ENCODE data around the gene TPGS1.

TPGS1 gene

DNA sequence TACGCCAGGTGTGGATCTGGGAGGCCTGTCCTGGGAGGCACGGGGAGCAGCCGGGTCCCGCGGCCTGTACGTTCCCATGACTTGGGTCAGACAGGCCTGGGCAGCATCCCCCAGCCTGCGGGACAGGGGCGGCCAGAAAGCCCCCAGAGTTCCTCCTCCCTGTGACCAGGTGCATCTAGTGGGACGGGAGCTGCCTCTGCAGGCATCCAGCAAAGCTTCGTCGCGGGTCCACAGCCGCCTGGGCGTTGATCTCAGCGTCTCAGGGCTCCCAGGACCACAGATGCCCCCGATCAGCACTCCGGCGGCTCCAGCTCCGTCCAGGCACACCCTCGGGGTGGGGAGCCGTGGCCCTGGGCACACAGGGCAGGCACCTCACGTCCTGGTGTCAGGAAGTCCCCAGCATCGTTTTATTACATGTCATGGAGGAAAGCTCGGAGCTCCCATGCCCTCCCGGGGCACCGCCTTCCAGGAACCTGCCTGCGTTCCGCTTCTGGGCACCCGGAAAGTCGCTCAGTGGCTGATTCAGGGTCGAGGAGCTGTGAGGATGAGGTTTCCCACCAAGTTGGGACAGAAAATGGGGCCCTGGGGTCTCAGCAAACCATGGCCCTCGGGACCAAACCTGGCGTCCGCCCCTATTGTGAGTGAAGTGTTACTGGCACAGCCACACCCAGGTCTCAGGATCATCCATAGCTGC lies 35.0 kb downstream of the TPGS1 start:
- no peak for DNase-seq

DNA sequence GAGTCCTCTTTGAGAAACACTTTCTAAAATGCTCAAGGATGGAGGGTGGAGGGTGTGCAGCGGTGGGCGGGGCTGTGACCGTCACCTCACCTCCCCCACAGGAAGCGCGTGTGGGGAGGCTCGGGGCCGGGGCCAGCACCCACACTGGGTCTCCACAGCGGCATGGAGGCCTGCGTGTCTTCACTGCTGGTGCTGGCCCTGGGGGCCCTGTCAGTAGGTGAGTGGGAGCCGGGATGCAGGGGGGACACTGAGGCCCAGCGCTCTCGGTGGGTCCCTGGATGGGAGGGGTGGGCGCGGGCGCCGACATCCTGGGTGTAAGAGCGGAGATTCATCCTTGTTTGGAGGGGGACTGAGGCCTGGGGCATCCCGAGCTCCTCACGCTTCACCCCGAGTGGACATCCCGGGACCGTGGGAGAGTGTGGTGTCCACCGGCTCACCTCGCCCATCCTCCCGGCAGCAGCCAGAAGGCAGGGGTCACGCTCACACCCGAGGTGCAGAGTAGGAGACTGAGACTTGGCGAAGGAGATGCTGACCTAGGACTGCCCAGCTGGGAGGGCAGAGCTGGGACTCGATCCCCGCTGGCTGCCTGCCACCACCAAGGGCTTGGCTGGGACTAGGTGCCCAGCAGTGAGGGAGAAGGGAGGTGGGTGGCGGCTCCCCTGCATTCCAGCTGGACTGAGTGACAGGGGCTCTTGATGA lies 36.8 kb downstream of the TPGS1 start, which contains the start of gene GZMM:
Gene GZMM, plus strand, starts transcription at position 144 of the 699 bp plus-strand sequence. Its CDS starts 19 bp downstream, at position 163.
- peak; percentile 85 for DNase-seq

DNA sequence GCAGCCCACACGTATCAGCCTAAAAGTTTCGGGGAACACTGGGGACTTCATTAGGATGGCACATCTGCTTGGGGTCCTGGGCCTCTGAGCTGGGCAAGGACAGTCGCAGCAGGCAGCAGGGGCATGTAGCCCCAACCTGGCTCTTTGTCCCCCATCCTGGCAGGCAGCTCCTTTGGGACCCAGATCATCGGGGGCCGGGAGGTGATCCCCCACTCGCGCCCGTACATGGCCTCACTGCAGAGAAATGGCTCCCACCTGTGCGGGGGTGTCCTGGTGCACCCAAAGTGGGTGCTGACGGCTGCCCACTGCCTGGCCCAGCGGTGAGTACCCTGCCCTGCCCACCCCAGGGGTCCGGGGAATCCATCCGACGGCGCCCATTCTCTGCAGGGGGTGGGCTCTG lies 39.8 kb downstream of the TPGS1 start:
- no peak for DNase-seq

DNA sequence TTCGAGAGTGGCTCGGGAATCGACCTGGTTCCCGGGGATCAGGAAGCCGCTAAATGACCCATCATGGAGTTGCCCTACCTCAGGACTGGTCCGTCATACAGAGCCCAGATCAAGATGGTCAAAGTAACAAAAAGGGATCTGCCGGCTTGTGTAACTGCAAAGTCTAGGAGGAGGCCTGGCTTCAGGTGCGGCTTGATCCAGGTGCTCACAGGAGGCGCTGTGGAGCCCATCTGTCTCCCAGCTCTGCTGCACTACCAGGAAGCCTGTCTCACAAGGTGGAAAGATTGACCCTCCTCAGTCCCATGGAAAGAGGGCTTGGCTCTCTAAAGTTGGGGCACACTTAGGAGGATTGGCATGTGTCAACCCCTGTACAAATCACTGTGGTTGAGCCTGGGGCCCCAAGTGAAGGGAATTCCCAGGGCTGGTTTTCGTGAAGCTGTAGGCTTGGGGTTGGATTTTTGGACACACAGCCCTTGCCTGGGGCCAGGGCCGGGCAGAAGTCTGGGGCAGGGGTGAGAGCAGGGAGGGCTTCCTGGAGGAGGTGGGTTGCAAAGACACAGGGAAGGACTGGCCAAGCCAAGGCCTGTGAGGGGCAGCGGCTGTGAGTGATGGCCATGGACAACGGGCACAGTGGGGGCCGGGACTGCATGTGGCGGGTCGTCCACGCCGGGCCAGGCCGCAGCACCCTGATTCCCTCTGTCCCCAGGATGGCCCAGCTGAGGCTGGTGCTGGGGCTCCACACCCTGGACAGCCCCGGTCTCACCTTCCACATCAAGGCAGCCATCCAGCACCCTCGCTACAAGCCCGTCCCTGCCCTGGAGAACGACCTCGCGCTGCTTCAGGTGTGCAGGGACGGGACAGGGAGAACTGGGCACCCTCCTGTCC lies 40.8 kb downstream of the TPGS1 start:
- DNase-seq: no peak

DNA sequence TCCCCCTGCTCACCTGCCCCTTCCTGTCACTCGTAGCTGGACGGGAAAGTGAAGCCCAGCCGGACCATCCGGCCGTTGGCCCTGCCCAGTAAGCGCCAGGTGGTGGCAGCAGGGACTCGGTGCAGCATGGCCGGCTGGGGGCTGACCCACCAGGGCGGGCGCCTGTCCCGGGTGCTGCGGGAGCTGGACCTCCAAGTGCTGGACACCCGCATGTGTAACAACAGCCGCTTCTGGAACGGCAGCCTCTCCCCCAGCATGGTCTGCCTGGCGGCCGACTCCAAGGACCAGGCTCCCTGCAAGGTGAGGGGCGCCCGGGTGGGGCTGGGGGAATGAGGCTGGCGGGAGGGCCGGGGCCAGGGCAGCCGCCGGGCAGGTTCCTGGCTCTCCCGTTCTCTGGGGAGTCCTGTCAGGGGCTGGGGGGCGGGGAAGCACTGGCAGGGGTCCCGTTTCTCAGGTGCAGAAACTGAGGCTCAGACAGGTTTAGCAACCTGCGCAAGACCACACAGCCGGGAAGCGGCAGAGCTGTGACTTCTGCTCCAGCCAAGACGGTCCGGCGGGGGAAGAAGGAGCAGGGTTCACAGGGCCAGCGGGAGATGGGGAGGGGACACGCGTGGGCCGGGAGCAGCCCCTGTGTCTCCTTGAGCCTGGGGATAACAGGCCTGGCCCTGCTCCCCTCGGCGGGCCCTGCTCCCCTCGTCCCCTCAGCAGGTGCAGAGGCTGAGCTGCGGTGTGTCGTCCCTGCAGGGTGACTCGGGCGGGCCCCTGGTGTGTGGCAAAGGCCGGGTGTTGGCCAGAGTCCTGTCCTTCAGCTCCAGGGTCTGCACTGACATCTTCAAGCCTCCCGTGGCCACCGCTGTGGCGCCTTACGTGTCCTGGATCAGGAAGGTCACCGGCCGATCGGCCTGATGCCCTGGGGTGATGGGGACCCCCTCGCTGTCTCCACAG lies 41.9 kb downstream of the TPGS1 start:
- DNase-seq: no peak

DNA sequence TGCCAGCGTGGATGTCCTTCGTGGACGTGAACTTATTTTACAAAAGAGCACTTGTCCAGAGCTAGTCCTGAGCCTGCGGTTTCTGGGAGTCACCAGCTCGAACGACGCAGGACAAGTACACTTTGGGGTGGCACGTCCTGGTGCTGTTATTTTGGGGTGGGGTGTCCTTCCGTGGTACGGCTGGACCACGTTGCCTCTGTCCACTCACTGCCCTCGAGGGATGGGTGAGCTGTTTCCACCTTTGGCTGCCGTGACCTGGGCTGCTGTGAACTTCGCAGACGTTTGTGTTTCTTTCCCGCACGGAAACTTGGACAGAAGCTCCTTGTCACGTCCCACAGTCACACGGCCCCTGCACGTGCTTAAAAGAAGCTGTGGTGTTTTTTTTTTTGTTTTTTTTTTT lies 47.5 kb downstream of the TPGS1 start:
- DNase-seq: no peak

DNA sequence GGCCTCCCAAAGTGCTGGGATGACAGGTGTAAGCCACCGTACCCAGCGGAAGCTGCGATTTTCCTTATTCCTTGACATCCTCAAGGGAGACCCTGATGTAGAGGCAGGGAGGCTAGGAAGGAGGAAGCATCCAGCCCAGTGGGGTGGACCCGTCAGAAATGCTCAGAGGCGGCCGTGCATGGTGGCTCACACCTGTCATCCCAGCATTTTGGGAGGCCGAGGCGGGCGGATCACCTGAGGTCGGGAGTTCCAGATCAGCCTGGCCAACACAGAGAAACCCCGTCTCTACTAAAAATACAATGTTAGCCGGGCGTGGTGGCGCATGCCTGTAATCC lies 48.1 kb downstream of the TPGS1 start:
- no peak for DNase-seq

DNA sequence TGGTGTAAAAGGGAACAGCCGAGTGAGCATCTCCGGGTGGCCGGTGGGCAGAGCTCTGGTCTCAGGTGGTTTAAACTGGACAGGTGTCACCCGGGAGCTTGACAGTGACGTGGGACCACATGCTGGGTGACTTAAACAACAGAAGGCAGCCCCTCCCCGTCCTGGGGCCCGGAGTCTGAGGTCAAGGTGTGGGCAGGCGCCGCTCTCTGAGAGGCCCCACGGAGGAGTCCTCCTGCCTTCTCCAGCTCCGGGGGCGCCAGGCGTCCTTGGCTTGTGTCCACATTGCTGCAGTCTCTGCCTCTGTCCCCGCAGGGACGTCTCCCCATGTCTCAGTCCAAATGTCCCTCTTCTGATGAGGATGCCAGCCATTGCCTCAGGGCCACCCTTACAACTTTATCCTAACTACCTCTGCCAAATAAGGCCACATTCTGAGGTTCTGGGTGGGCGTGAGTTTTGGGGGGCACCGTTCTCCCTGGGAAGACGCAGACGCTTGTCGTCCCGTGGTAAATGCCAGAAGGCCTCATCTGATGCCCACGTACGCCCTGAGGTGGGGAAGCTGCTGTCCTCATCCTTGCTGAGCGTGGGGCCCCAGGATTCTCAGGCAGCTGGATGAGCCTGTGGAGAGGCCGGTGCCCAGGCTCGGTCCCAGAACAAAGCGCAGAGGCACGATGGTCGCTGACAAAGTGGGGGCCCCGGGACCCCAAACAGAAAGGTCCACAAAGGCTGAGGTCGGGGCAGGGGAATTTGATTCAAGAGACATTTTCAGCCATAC lies 49.5 kb downstream of the TPGS1 start:
- DNase-seq: no peak

DNA sequence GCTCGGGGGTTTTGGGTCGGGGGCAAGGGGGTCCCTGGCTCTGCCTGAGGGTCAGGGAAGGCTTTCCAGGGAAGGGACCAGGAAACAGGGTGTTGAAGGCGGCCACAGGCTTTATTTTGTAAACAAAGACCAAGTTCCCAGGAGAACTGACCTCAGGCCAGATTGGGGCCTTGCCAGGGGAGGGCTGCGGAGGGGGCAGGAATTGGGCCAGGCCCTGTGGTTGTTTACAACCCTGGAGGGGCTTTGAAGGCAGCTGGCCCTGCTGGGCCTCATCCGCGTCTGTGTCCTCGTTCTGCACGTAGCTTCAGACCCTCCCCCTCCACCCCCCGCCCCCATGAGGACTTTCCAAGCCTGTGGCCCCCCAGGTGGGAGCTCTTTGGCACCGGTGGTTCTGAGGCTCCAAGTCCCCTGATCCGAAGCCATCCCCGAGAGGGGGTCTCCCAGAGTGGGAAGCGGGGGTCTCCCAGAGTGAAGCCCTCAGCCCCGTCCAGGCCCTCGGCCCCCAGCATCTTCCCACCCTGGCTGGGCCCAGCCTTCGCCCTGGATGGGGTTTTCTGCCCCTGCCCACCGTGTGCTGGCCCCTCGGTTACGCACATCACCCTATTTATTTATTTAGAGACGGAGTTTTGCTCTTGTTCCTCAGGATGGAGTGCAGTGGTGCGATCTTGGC lies 51.6 kb downstream of the TPGS1 start:
- DNase-seq: no peak

DNA sequence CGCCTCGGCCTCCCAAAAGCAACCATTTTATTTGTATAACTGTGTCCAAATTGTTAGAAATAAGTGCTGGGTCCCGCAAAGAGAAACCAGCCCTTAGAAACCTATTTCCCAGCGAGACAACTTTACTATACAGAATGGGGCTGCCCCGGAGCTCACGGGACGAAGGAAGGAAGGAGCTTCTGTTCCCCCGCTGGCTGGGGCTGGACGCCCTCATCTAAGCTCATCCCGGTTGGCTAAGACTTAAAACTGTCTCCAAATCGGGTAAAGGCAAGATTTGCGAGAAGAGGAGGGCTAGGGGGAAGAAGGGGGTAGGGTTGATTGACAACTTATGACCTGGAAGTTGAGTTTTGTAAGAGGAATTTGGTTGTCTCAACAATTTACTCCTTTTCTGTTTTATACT lies 52.8 kb downstream of the TPGS1 start:
- no peak for DNase-seq

DNA sequence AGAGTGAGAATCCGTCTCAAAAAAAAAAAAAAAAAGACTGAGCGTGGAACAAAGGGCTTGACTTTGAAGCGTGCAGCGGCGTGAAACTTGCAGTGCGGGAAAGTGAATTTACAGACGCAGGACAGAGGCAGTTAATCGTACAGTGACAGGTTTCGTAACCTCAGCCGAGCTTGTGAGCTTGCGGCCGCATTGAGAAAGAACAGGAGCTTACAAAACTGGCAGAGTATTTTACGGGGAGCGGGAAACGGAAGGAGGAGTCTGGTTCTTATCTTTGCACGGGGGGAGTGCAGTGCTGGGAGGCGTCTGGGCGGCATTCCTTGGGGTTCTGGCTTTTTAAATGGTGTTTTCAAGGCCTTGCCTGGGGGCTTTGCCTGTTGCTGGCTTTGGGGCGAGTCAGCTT lies 59.1 kb downstream of the TPGS1 start:
- DNase-seq: no peak

DNA sequence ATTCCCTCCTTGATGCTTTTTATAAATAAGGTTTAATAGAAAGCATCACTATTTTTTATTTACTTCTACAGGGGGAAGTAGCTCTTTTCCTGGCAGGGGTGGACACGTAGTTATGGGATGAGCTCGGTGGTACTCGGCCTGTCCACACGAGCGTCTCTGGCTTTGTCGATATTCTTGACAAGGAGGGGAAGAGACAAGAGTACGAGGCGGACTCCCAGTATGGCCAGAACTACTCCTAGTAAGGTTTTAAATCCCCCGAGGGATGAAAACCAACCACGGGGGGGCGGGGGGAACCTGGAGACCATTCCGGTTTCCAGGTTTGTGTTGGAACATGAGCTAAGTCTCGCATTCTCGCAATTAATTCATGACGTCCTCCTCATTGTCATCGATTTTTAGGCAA lies 59.5 kb downstream of the TPGS1 start:
- no peak for DNase-seq

DNA sequence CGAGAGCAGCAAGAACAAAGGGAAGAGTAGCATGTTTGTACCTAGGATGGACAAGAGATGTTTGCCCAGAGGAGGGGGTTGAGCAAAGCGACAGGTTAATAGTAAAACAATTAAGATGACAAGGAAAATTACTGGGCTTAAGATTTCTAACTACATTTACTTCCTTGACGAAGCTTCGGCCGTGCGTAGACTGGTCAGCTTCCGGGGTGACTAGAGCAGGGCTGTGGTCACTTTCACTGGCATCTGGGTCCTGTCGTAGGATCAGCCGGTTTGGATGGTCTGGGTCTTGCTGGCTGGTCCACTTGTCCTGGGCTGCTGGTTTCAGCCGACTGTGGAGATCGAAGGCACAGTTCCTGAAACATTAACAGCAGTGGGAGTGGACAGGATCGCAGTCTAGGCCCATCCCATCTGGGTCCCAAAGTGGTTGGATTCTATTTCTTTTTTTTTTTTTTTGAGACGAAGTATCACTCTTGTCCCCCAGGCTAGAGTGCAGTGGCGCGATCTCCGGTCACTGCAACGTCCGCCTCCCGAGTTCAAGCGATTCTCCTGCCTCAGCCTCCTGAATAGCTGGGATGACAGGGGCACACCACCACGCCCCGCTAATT lies 60.1 kb downstream of the TPGS1 start:
- no peak for DNase-seq

All from CD4-positive, alpha-beta T cell treated with Interleukin-17A for 4 hours (primary cell).